Right cardiac atrium (tissue), 5 donors: Measurements from ENCODE around the gene DCXR. TPM values are rescaled to one million over a fixed set of nuclear protein-coding genes. Genes with fewer than 3 reads are reported as not detected.

Experiments used
- ATAC-seq, 2 donors: fragments of 200-7000 bp; cut with Tn5 transposase; one replicate each; pipeline versions ENCODE4 v1.8.0 to v1.9.1; 2020; ENCODE audit warnings: moderate library complexity in 2 of 2, mild to moderate bottlenecking in 1 of 2
- DNase-seq, 3 donors: peaks; one replicate each; pipeline ENCODE4 v3.0.0-alpha.2; 2020
- H3K27ac ChIP-seq: one replicate; pipeline ENCODE4 v1.5.1; 2013; ENCODE audit warnings: mild to moderate bottlenecking, low read length, control low read depth, moderate library complexity
- H3K27me3 ChIP-seq: one replicate; pipeline ENCODE4 v1.6.1; 2013; ENCODE audit not compliant: control insufficient read depth, insufficient read depth
- H3K4me1 ChIP-seq: one replicate; pipeline ENCODE4 v1.6.1; 2013; ENCODE audit warnings: low read length; ENCODE audit not compliant: control insufficient read depth, insufficient read depth
- H3K4me3 ChIP-seq: one replicate; pipeline ENCODE4 v1.5.1; 2013; ENCODE audit warnings: low read length, control low read depth
- H3K9me3 ChIP-seq: one replicate; pipeline ENCODE4 v1.6.1; 2013; ENCODE audit warnings: low read length; ENCODE audit not compliant: control insufficient read depth
- WGBS: extraction: QIAGEN DNeasy Blood & Tissue Kit; methylation state at CpG from one replicate; pipeline ENCODE4 v1.1.7; 2013; 5-methylcytosine and 5-hydroxymethylcytosine counted together
- intact Hi-C, 4 donors: fragments of 100-400 bp; cut with DNase I; formaldehyde crosslinking; loops; one replicate each; pipeline versions ENCODE4 v1.11.0 to v1.14.0; 2022 to 2023
- long read RNA-seq, 4 donors: library from polyadenylated mRNA; unstranded; transcript quantifications; one replicate each; pipeline ENCODE4 v2.0.0, GENCODE V29; 2020 to 2021
- polyA plus RNA-seq: library from polyadenylated mRNA; stranded (reverse); fragments of 200-250 nt; gene quantifications from one replicate; pipeline ENCODE4 v1.2.3, GENCODE V29; 2013
- total RNA-seq, 4 donors: library from RNA; stranded (reverse); fragmentation: NEBNext Ultra II Directional; extraction: Animal tissue kit (Norgen Biotek cat#: 25700); gene quantifications; one replicate each; pipeline ENCODE4 v1.2.1, GENCODE V29; 2021
- donor health status: healthy with polysubstance abuse.
- donor health status: DM: no; HTN: yes; CAD: no.
- donor health status: DM: no; HTN: no; CAD: no.
- donor health status: DM: no; HTN: yes; CAD: no; lungs with severe emphysema.
- donor health status: DM: yes; HTN: yes; CAD: no.

Gene DCXR
- total RNA-seq (100 to 1,000 TPM; 127 to 181 (median 168) TPM), polyA plus RNA-seq (196 TPM)
- long read RNA-seq, donor 1, transcript DCXR-212 (5 exons, 715 nt): minor isoform, 17 of 133 reads
- long read RNA-seq, donor 1, transcript DCXR-201 (8 exons, 887 nt): major isoform, 31 of 133 reads
- long read RNA-seq, donor 1, transcript DCXR-213 (7 exons, 915 nt): minor isoform, 12 of 133 reads
- long read RNA-seq, donor 1, partial matches to known transcripts: 45 of 133 reads
- long read RNA-seq, donor 1, other reads (novel, unspliced or antisense): 27 of 133 reads
- long read RNA-seq, donor 2, transcript DCXR-201 (8 exons, 887 nt): major isoform, 25 of 106 reads
- long read RNA-seq, donor 2, transcript DCXR-212 (5 exons, 715 nt): minor isoform, 11 of 106 reads
- long read RNA-seq, donor 2, partial matches to known transcripts: 35 of 106 reads
- long read RNA-seq, donor 2, other reads (novel, unspliced or antisense): 25 of 106 reads
- long read RNA-seq, donor 3, transcript DCXR-201 (8 exons, 887 nt): major isoform, 21 of 83 reads
- long read RNA-seq, donor 3, transcript DCXR-212 (5 exons, 715 nt): minor isoform, 7 of 83 reads
- long read RNA-seq, donor 3, partial matches to known transcripts: 22 of 83 reads
- long read RNA-seq, donor 3, other reads (novel, unspliced or antisense): 24 of 83 reads
- long read RNA-seq, donor 4, transcript DCXR-212 (5 exons, 715 nt): minor isoform, 9 of 97 reads
- long read RNA-seq, donor 4, transcript DCXR-201 (8 exons, 887 nt): major isoform, 34 of 97 reads
- long read RNA-seq, donor 4, partial matches to known transcripts: 31 of 97 reads
- long read RNA-seq, donor 4, other reads (novel, unspliced or antisense): 15 of 97 reads

DNA sequence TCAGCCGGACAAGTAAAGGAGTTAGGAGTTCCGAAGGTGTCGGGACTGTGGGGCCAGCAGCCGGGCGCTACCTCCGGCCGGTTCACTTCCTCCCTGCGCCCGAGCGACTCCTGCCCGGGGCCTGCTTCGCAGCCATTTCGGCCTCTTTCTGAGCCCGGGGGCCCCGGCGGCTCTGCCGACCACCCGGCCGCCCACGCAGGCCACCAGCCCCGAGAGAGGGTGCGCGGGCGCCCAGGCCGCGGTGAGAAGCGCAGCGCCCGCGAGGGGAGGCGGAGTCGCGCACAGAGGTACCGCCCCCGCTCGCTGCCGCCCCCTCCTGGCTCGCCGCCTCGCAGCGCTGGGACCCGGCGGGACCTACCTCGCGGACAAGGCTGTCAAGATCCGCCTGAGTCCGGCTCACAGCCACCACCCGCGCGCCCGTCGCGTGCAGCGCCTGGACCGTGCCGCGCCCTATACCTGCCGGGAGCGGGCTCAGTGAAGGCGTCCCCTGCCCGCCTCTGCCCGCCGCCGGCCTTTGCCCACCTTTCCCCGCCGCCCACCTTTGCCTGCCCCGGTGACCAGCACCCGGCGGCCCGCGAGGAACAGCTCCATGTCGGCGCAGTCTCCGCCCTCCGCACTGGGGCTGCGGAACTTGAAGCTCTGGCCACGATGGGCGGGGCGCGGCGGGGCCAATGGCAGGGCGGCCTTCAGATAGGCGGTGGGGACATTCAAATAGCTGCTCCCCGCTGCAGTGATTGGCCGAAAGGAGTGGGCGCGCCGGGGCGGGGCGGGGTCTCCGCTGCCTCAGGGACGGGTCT is at the start of gene DCXR:
Gene DCXR, minus strand, starts transcription at position 606 of the 797 bp plus-strand sequence. Its CDS starts 15 bp downstream, at position 591.
- Histone ChIP-seq H3K27ac (peak within 1 kb of the TSS; percentile 96), H3K4me1 (peaks cover 4% of the 10 kb centered on the region), H3K4me3 (peak within 1 kb of the TSS; percentile 73), H3K9me3 (no peaks in the 10 kb centered on the region), H3K27me3 (no peaks in the 10 kb centered on the region)
- intact Hi-C loops: no loop called here
- WGBS: under 1% methylated on average over 92 of the region's 92 CpGs
- DNase-seq (peak; percentile 98 to 99 (median 99)), ATAC-seq (peak; percentile 98)

- DNase-seq (peak in 2 of 3 donors; percentile 42 to 45), ATAC-seq (no peak)
- WGBS: 89% methylated on average over 25 of the region's 25 CpGs
- H3K4me3 ChIP-seq: no peak overlapping the region
- H3K27ac ChIP-seq: no peak overlapping the region
- intact Hi-C loops: no loop called here
- no peaks in the 10 kb centered on the region for H3K27me3 ChIP-seq
- no peaks in the 10 kb centered on the region for H3K4me1 ChIP-seq
- H3K9me3 ChIP-seq: no peaks in the 10 kb centered on the region
These were observed 48.7 kb upstream of the DCXR start for GRCh38 chr17:82085931-82086764.

GRCh38 chr17:82085031-82085861 is 47.7 kb upstream of the DCXR start:
- DNase-seq (peak; percentile 16 to 59 (median 42)), ATAC-seq (no peak)
- Histone ChIP-seq H3K4me3 (no peak overlapping the region), H3K27ac (no peak overlapping the region), H3K4me1 (no peaks in the 10 kb centered on the region), H3K9me3 (no peaks in the 10 kb centered on the region), H3K27me3 (no peaks in the 10 kb centered on the region)
- intact Hi-C loops: no loop called here
- WGBS: 91% methylated on average over 49 of the region's 49 CpGs

DNA sequence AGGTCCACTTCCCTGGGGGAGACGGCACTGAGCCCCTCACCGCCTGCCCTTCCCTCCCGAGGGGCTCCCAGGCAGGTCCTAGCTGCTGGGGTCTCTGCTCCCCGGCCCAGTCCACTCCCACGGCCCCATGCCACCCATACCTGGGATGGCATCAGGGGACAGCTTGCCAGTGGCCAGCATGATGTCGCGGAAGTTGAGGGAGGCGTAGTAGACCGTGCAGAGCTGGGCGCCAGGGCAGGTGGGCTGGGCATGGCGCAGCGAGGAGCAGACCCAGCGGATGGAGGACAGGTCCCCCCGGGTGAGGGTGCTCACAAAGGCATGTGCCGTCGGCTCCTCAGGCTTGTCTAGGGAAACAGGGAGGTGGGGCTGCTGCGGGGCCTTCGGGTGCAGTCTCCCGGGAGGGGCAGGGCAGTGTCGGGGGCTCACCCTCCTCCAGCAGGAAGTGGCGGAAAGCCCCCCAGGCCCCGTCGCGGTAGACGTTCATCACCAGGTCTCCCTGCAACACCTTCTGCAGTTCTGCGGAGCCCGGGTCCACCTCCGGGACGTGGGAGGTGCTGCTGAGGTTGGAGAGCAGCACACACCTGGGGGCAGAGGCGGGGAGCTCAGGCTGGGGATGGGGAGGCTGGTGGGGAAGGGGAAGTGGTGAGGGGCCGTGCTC is 47.0 kb upstream of the DCXR start:
- intact Hi-C loops: no loop called here
- Histone ChIP-seq H3K4me3 (no peak overlapping the region), H3K9me3 (no peaks in the 10 kb centered on the region), H3K27me3 (no peaks in the 10 kb centered on the region), H3K27ac (no peak overlapping the region), H3K4me1 (no peaks in the 10 kb centered on the region)
- ATAC-seq (no peak), DNase-seq (peak in 1 of 3 donors; percentile 54)
- 93% methylated on average over 31 of the region's 31 CpGs for WGBS

GRCh38 chr17:82083533-82084359 is 46.2 kb upstream of the DCXR start:
- H3K4me3 ChIP-seq: no peak overlapping the region
- ATAC-seq (no peak), DNase-seq (peak in 2 of 3 donors; percentile 60)
- intact Hi-C loops: no loop called here
- no peaks in the 10 kb centered on the region for H3K27me3 ChIP-seq
- WGBS: 93% methylated on average over 55 of the region's 55 CpGs
- H3K27ac ChIP-seq: no peak overlapping the region
- no peaks in the 10 kb centered on the region for H3K9me3 ChIP-seq
- no peaks in the 10 kb centered on the region for H3K4me1 ChIP-seq

GRCh38 chr17:82083009-82083408 is 45.5 kb upstream of the DCXR start:
- DNase-seq (peak in 2 of 3 donors; percentile 30 to 46), ATAC-seq (no peak)
- Histone ChIP-seq H3K4me3 (no peak overlapping the region), H3K4me1 (no peaks in the 10 kb centered on the region), H3K27ac (no peak overlapping the region), H3K27me3 (no peaks in the 10 kb centered on the region), H3K9me3 (no peaks in the 10 kb centered on the region)
- 92% methylated on average over 24 of the region's 24 CpGs for WGBS
- intact Hi-C loops: no loop called here

- no peak overlapping the region for H3K4me3 ChIP-seq
- H3K9me3 ChIP-seq: no peaks in the 10 kb centered on the region
- no peak for ATAC-seq
- DNase-seq: peak in 2 of 3 donors; percentile 34 to 54
- H3K27me3 ChIP-seq: no peaks in the 10 kb centered on the region
- intact Hi-C loops: no loop called here
- H3K27ac ChIP-seq: no peak overlapping the region
- H3K4me1 ChIP-seq: no peaks in the 10 kb centered on the region
- 92% methylated on average over 19 of the region's 19 CpGs for WGBS
These were observed 45.0 kb upstream of the DCXR start for GRCh38 chr17:82082456-82082855.

DNA sequence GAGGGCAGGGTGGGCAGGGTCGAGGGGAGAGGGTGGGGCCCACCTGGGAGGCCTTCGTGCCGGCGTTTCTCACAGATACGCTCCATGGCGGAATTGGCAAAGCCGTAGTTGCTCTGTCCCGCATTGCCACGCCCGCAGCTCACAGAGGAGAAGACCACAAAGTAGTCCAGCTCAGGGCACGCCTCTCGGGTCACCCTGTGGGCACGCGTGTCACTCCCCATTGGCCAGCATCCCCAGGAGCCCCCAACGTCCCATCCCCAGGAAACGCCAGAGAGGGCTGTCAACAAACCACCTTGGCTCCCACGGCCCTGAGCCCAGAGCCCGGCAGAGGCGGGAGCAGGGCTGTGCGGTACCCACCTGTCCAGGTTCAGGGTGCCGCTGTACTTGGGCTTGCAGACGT is 44.5 kb upstream of the DCXR start:
- intact Hi-C loops: no loop called here

More for the DNA sequence above, 44.5 kb upstream of the DCXR start:
- H3K9me3 ChIP-seq: no peaks in the 10 kb centered on the region
- DNase-seq (peak in 2 of 3 donors; percentile 28 to 48), ATAC-seq (no peak)
- H3K27me3 ChIP-seq: no peaks in the 10 kb centered on the region
- H3K4me3 ChIP-seq: no peak overlapping the region
- H3K27ac ChIP-seq: no peak overlapping the region
- no peaks in the 10 kb centered on the region for H3K4me1 ChIP-seq
- 93% methylated on average over 22 of the region's 22 CpGs for WGBS
